GM12864 (cell line): Measurements from ENCODE around the gene RAP1GAP2.
"Not testable (repeated sequence)": the region's sequence is repeated elsewhere in the genome, so short reads cannot be mapped to it uniquely, and the experiment has no call there.

ENCODE experiments used
- DNase-seq: peaks from one replicate; pipeline ENCODE4 v3.0.0-alpha.2; 2011; ENCODE audit warnings: low read depth
- H3K4me3 ChIP-seq: 2 replicates; pipeline ENCODE4 v1.5.1; 2011; ENCODE audit warnings: mild to moderate bottlenecking, low read depth, low read length, control low read depth
- TF ChIP-seq, protein P1 (sequence below): IDR thresholded peaks from 2 replicates; pipeline ENCODE4 v1.5.1; 2011; ENCODE audit warnings: low read depth, mild to moderate bottlenecking, moderate library complexity, low read length, control low read depth, inconsistent platforms; ENCODE audit errors: missing control alignments

RAP1GAP2 gene

DNA sequence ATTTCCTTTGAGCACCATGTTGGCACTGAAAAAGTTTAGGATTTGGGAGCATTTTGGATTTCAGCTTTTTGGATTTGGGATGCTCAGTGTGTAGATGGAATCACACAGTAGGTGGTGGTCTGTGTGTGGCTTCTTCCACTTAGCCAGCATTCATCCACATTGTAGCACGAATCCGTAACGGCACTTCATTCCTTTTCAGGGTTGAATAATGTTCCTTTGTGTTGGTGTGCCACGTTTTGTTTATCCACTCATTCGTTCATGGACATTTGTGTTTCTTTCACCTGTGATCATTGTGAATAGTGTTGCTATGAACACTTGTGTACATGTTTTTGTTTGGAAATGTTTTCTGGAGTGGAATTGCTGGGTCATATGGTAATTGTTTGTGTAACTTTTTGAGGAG lies 85.1 kb downstream of the RAP1GAP2 start:
- H3K4me3 ChIP-seq: no peak overlapping the region
- TF ChIP-seq, protein P1, sequence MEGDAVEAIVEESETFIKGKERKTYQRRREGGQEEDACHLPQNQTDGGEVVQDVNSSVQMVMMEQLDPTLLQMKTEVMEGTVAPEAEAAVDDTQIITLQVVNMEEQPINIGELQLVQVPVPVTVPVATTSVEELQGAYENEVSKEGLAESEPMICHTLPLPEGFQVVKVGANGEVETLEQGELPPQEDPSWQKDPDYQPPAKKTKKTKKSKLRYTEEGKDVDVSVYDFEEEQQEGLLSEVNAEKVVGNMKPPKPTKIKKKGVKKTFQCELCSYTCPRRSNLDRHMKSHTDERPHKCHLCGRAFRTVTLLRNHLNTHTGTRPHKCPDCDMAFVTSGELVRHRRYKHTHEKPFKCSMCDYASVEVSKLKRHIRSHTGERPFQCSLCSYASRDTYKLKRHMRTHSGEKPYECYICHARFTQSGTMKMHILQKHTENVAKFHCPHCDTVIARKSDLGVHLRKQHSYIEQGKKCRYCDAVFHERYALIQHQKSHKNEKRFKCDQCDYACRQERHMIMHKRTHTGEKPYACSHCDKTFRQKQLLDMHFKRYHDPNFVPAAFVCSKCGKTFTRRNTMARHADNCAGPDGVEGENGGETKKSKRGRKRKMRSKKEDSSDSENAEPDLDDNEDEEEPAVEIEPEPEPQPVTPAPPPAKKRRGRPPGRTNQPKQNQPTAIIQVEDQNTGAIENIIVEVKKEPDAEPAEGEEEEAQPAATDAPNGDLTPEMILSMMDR: no peak
- DNase-seq: no peak

- TF ChIP-seq, protein P1: no peak
- no peak for DNase-seq
- H3K4me3 ChIP-seq: no peak overlapping the region
Observed at GRCh38 chr17:2883544-2884213, 87.4 kb downstream of the RAP1GAP2 start.

- H3K4me3 ChIP-seq: no peak overlapping the region
- TF ChIP-seq, protein P1: no peak
- no peak for DNase-seq
Observed at GRCh38 chr17:2885733-2886132, 89.5 kb downstream of the RAP1GAP2 start.

DNA sequence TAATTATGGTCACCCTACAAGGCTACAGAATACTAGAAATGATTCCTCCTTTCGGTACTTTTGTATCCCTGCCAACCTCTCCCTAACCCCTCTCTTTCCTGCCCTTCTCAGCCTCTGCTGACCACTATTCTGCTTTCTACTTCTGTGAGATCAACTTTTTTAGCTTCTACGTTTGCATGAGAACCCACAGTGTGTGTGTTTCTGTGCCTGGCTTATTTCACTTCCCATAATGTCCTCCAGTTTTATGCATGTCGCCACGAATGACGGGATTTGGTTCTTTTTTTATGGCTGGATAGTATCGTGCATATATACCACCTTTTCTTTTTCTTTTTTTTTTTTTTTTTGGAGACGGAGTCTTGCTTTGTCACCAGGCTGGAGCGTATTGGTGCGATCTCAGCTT lies 92.1 kb downstream of the RAP1GAP2 start:
- DNase-seq: no peak
- TF ChIP-seq, protein P1: no peak
- H3K4me3 ChIP-seq: no peak overlapping the region

GRCh38 chr17:2889256-2889655 lies 93.0 kb downstream of the RAP1GAP2 start:
- no peak for DNase-seq
- no peak overlapping the region for H3K4me3 ChIP-seq
- TF ChIP-seq, protein P1: no peak

GRCh38 chr17:2890778-2891177 lies 94.5 kb downstream of the RAP1GAP2 start:
- not testable (repeated sequence) for H3K4me3 ChIP-seq, DNase-seq

GRCh38 chr17:2892305-2892971 lies 96.2 kb downstream of the RAP1GAP2 start:
- TF ChIP-seq, protein P1: no peak

More at GRCh38 chr17:2892305-2892971, 96.2 kb downstream of the RAP1GAP2 start:
- DNase-seq: peak; percentile 4
- H3K4me3 ChIP-seq: no peak overlapping the region
